ENCODE results near the gene CDH19. TPM values are rescaled to one million over a fixed set of nuclear protein-coding genes. Genes with fewer than 3 reads are reported as not detected.
A peak's percentile ranks its signal among the peaks of the same experiment; 100 is the strongest.
"Not testable (repeated sequence)": the region's sequence is repeated elsewhere in the genome, so short reads cannot be mapped to it uniquely, and the experiment has no call there.

CDH19 gene
- total and polyA plus RNA-seq, 5 donors = 23.8 to 98.0 (median 29.8) TPM

DNA sequence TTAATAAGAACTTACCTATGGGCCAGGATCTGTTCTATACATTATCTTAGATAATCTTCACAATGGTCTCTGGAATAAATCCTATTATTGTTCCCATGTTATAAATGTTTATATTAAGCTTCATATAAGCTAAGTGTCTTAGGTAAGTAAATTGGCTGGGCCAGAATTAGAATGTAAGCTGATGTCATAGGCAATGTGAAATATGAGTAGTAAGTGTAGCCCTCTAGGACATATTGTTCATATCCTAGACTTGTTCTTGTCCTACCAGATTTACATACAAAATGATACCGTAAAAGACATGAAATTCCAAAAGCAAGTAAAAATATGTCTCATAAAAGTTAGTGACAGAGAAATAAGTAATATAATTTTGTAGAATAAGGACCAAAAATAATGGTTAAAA is 89.9 kb downstream of the CDH19 start:
- H3K27me3 ChIP-seq (ENCODE audit: control insufficient read depth, insufficient read depth) = no peaks in the 10 kb centered on the region
- no peaks in the 10 kb centered on the region for H3K4me1 ChIP-seq (ENCODE audit: control insufficient read depth, insufficient read depth, low read length)
- H3K9me3 ChIP-seq (ENCODE audit: control insufficient read depth, low read length) = no peaks in the 10 kb centered on the region
- H3K27ac ChIP-seq (ENCODE audit: low read length) = no peak overlapping the region
- DNase-seq (no peak), ATAC-seq (no peak)
- 80% methylated on average over 1 of the region's 1 CpG for WGBS
- no peak overlapping the region for H3K4me3 ChIP-seq (ENCODE audit: low read length)
- intact Hi-C loops (cut with DNase I) = no loop called here

DNA sequence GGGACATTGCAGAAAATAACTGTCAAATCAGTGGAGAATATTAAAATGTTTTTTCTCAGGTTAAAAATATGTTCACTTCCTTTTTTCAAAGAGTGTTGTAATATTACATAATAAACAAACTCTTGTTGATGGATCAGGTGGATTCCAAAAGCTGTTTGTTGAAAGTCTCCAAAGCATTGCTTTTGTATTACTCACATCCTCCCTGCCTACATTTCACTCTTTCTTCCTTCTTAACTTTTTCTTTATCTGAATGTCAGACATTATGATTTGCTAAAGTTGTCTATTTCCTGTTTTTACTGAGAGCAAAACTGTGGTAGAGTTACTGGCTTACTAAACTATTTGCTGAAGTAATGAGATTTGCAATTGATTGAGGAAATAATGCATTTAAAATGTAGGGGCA is 92.1 kb downstream of the CDH19 start:
- Histone ChIP-seq H3K4me3 (ENCODE audit: low read length) (no peak overlapping the region), H3K4me1 (ENCODE audit: control insufficient read depth, insufficient read depth, low read length) (no peaks in the 10 kb centered on the region), H3K27me3 (ENCODE audit: control insufficient read depth, insufficient read depth) (no peaks in the 10 kb centered on the region), H3K27ac (ENCODE audit: low read length) (no peak overlapping the region), H3K9me3 (ENCODE audit: control insufficient read depth, low read length) (no peaks in the 10 kb centered on the region)
- intact Hi-C loops (cut with DNase I) = no loop called here
- no peak for DNase-seq
- no peak for ATAC-seq

DNA sequence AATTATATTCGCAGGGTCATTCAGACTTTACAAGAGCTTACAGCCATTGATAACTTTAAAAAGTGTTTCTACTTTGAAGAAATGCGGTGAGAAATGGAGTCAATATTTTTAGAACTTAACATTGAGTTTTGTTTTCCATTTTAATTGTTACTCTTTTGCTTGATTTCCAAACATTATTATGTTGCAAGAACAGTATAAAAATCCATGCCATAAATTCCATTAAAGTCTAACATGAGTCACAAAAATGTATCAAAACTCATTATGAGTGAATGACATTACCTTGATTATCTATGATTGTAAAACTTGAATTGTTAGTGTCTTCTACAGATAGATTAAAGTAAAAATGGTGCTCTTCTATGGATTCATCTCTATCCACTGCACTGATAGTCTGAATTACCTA is 92.6 kb downstream of the CDH19 start:
- no peaks in the 10 kb centered on the region for H3K27me3 ChIP-seq (ENCODE audit: control insufficient read depth, insufficient read depth)
- H3K4me3 ChIP-seq (ENCODE audit: low read length) = no peak overlapping the region
- H3K9me3 ChIP-seq (ENCODE audit: control insufficient read depth, low read length) = no peaks in the 10 kb centered on the region
- DNase-seq (no peak), ATAC-seq (no peak)
- intact Hi-C loops (cut with DNase I) = no loop called here
- no peaks in the 10 kb centered on the region for H3K4me1 ChIP-seq (ENCODE audit: control insufficient read depth, insufficient read depth, low read length)
- WGBS = 70% methylated on average over 2 of the region's 2 CpGs
- no peak overlapping the region for H3K27ac ChIP-seq (ENCODE audit: low read length)

DNA sequence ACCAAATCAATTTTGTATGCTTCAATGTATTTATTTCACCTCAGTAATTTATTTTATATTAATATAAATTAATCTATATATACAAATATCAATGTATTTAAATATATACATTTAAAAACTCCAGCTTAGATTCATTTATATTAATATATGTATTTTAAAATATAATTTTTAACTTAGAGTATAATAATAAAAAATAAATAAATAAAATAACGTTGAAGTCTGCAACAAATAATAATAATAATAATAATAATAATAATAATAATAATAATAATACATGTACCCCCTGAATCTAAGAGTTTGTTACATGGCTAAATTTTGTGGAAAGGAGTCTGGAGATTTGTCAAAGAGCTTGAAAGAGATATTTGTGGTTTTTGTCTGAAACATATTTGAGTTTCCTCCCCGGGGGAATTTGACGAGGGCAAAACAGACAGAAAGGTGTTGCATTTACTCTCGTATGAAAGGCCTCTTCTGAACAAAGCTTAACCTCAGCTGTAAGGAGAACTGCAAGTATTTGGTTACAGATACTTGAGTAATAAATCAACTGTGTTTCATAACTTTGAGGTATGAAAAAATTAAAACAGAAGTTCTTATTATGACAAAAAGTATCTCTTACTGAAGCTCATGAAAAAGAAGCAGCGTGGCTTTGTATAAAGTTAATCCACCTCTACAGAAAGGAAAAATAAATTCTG is 93.4 kb downstream of the CDH19 start:
- Histone ChIP-seq H3K4me1 (ENCODE audit: control insufficient read depth, insufficient read depth, low read length) (no peaks in the 10 kb centered on the region), H3K4me3 (ENCODE audit: low read length) (no peak overlapping the region), H3K9me3 (ENCODE audit: control insufficient read depth, low read length) (no peaks in the 10 kb centered on the region), H3K27me3 (ENCODE audit: control insufficient read depth, insufficient read depth) (no peaks in the 10 kb centered on the region), H3K27ac (ENCODE audit: low read length) (no peak overlapping the region)
- intact Hi-C loops (cut with DNase I) = no loop called here
- DNase-seq (no peak), ATAC-seq (no peak)
- 74% methylated on average over 5 of the region's 5 CpGs for WGBS

DNA sequence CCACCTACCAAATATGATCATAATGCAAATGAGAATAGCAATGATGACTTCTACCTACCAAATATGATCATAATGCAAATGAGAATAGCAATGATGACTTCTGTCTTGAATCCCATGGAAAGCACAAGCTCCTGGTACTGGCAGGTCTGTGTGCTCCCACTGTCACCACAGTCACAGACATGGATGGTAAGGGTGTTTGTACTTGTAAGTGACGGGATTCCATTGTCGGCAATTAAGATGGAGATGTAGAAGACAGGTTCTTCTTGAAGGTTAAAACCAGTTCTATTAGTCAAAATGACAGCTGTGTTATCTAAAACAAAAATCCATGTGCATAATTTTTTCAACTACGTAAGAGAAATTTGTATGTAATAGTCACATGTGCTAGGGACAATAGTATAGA is 95.0 kb downstream of the CDH19 start:
- no peak overlapping the region for H3K27ac ChIP-seq (ENCODE audit: low read length)
- H3K4me3 ChIP-seq (ENCODE audit: low read length) = no peak overlapping the region
- 93% methylated on average over 3 of the region's 3 CpGs for WGBS
- DNase-seq = no peak
- H3K9me3 ChIP-seq (ENCODE audit: control insufficient read depth, low read length) = no peaks in the 10 kb centered on the region
- no peaks in the 10 kb centered on the region for H3K27me3 ChIP-seq (ENCODE audit: control insufficient read depth, insufficient read depth)
- no peak for ATAC-seq
- intact Hi-C loops (cut with DNase I) = no loop called here
- no peaks in the 10 kb centered on the region for H3K4me1 ChIP-seq (ENCODE audit: control insufficient read depth, insufficient read depth, low read length)

DNA sequence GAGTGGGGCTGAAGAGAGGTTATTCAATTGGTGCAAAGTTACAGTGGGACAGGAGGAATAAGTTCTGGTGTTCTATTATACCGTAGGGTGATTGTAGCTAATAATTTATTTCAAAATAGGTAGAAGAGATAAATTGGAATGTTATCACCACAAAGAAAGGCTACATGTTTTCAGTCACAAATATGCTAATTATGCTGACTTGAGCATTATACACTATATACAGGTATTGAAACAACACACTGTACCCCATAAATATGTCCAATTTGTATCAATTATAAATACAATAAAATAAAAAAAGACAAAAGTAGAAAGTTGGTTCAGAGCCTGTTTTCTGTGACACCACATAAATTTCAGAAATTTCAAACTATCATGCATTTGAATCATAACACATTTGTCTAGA is 97.7 kb downstream of the CDH19 start:
- H3K9me3 ChIP-seq (ENCODE audit: control insufficient read depth, low read length) = no peaks in the 10 kb centered on the region
- ATAC-seq (no peak), DNase-seq (no peak)
- no peak overlapping the region for H3K27ac ChIP-seq (ENCODE audit: low read length)
- intact Hi-C loops (cut with DNase I) = no loop called here
- WGBS = 84% methylated on average over 1 of the region's 1 CpG
- no peaks in the 10 kb centered on the region for H3K27me3 ChIP-seq (ENCODE audit: control insufficient read depth, insufficient read depth)
- no peak overlapping the region for H3K4me3 ChIP-seq (ENCODE audit: low read length)
- H3K4me1 ChIP-seq (ENCODE audit: control insufficient read depth, insufficient read depth, low read length) = no peaks in the 10 kb centered on the region

DNA sequence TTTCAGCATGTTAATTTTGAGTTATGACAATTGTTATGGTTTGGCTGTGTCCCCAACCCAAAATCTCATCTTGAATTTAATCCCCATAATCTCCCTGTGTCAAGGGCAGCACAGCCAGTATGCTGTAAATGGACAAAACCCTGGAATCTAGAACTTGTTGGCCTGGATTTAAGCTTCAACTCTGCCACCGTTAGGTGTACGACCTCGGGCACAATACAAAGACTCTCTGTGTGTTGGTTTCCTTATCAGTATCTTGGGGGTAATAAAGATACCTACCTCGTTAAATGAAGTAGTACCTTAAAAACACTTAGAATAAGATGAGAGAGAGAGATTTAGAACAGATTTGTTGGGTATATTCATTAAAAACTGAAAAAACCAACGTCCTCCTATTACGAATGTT is 106.5 kb downstream of the CDH19 start:
- 62% methylated on average over 6 of the region's 6 CpGs for WGBS
- ATAC-seq (no peak), DNase-seq (no peak)
- no peak overlapping the region for H3K4me3 ChIP-seq (ENCODE audit: low read length)
- H3K27ac ChIP-seq (ENCODE audit: low read length) = no peak overlapping the region
- H3K27me3 ChIP-seq (ENCODE audit: control insufficient read depth, insufficient read depth) = no peaks in the 10 kb centered on the region
- intact Hi-C loops (cut with DNase I) = no loop called here
- no peaks in the 10 kb centered on the region for H3K9me3 ChIP-seq (ENCODE audit: control insufficient read depth, low read length)
- H3K4me1 ChIP-seq (ENCODE audit: control insufficient read depth, insufficient read depth, low read length) = no peaks in the 10 kb centered on the region

DNA sequence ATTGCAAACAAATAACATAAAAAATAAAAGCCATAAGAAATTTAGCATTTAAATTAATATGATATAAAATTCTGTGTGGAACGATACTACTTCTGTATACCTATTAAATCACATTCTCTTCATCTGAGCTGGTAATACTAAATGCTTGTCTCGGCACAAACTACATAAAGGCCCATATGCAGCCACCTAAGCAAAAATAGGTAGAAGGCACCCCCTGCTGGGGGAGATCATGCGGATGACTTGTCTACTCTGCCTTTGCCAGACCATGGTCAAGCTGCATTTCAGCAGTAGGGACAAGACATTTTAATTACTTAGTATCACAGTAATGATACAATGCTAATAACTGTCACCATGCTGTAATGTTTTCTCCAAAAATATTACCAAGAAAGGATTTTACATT is 108.0 kb downstream of the CDH19 start:
- ATAC-seq (peak; percentile 26 to 60), DNase-seq (peak in 2 of 3 donors; percentile 30 to 63)
- H3K9me3 ChIP-seq (ENCODE audit: control insufficient read depth, low read length) = no peaks in the 10 kb centered on the region
- H3K27ac ChIP-seq (ENCODE audit: low read length) = no peak overlapping the region
- H3K4me1 ChIP-seq (ENCODE audit: control insufficient read depth, insufficient read depth, low read length) = no peaks in the 10 kb centered on the region
- H3K27me3 ChIP-seq (ENCODE audit: control insufficient read depth, insufficient read depth) = no peaks in the 10 kb centered on the region
- no peak overlapping the region for H3K4me3 ChIP-seq (ENCODE audit: low read length)
- intact Hi-C loops (cut with DNase I) = no loop called here
- WGBS = 32% methylated on average over 3 of the region's 3 CpGs

DNA sequence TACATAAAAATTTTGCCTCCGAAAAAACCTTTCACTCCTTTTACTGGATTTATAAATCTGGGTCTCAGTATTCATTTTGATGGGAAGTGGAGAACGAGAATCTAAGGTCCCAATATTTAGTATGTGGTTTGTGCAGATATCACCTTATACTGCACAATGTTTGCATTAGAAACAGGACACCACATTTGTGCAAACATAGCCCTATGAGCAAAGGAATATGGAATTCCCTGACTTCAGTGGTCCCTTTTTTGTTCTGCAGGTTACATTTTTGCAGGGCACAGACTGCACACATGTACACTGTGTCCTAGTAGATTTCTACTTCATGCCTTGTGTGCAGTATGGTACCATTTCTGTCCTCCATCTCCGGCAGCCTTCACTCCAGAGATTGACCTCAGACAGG is 130.0 kb downstream of the CDH19 start:
- H3K27ac ChIP-seq (ENCODE audit: low read length) = no peak overlapping the region
- no peaks in the 10 kb centered on the region for H3K4me1 ChIP-seq (ENCODE audit: control insufficient read depth, insufficient read depth, low read length)
- intact Hi-C loops (cut with DNase I) = no loop called here
- no peak overlapping the region for H3K4me3 ChIP-seq (ENCODE audit: low read length)
- H3K27me3 ChIP-seq (ENCODE audit: control insufficient read depth, insufficient read depth) = no peaks in the 10 kb centered on the region
- WGBS = 81% methylated on average over 3 of the region's 3 CpGs
- no peaks in the 10 kb centered on the region for H3K9me3 ChIP-seq (ENCODE audit: control insufficient read depth, low read length)
- ATAC-seq (no peak), DNase-seq (no peak)

DNA sequence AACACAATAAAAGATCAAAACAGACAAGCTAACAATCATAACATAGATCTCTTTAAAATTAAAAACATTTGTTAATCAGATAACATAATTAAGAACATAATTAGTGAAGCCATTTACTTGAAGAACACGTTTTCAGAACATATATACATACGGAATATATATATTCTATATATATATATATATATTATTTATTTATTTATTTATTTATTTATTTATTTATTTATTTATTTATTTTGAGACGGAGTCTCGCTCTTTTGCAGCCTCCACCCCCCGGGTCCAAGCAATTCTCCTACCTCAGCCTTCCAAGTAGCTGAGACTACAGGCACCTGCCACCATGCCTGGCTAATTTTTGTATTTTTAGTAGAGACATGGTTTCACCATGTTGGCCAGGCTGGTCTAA is 137.7 kb downstream of the CDH19 start:
- WGBS = 86% methylated on average over 5 of the region's 5 CpGs
- DNase-seq; H3K4me1 ChIP-seq (ENCODE audit: control insufficient read depth, insufficient read depth, low read length); H3K27ac ChIP-seq (ENCODE audit: low read length); H3K9me3 ChIP-seq (ENCODE audit: control insufficient read depth, low read length); H3K4me3 ChIP-seq (ENCODE audit: low read length); H3K27me3 ChIP-seq (ENCODE audit: control insufficient read depth, insufficient read depth); intact Hi-C loops (cut with DNase I); ATAC-seq: not testable (repeated sequence)

DNA sequence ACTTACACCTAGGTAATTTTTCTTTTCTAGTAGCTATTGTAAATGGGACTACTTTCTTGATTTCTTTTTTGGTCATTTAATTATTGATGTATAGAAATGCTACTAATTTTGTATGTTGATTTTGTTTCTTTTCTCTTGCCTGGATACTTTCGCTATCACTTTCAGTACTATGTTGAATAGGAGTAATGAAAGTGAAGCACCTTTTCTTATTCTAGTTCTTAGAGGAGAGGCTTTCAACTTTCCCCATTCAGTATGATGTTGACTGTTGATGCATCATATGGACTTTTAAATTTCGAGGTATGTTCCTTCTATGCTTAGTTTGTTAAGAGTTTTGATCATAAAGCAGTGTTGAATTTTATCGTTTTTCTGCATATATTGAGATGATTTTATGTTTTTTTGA is 142.5 kb downstream of the CDH19 start:
- intact Hi-C loops (cut with DNase I) = no loop called here
- H3K4me3 ChIP-seq (ENCODE audit: low read length) = no peak overlapping the region
- no peak overlapping the region for H3K27ac ChIP-seq (ENCODE audit: low read length)
- WGBS = 65% methylated on average over 3 of the region's 3 CpGs
- no peaks in the 10 kb centered on the region for H3K9me3 ChIP-seq (ENCODE audit: control insufficient read depth, low read length)
- H3K4me1 ChIP-seq (ENCODE audit: control insufficient read depth, insufficient read depth, low read length) = no peaks in the 10 kb centered on the region
- ATAC-seq = no peak
- H3K27me3 ChIP-seq (ENCODE audit: control insufficient read depth, insufficient read depth) = no peaks in the 10 kb centered on the region
- no peak for DNase-seq

DNA sequence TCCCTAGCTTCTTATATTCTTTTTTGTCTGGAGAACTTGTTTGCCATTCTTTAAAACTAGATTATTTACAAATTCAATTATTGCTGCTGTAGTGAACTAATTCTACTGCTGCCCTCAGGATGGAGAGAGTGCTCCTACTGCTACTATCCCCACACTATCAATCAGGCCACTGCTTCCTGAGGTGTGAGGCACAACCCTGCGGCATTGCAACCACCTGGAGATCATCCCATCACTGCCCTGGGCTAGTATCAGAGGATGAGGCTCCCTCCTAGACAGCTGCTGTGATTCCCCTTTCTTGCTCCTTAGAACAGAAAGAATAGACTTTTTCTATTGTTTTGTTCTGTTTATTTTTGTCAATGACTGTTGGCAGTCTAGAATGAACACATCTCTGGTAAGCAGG is 146.6 kb downstream of the CDH19 start:
- intact Hi-C loops (cut with DNase I) = no loop called here
- 58% methylated on average over 1 of the region's 1 CpG for WGBS
- ATAC-seq = no peak
- no peak for DNase-seq
- Histone ChIP-seq H3K27me3 (ENCODE audit: control insufficient read depth, insufficient read depth) (no peaks in the 10 kb centered on the region), H3K4me3 (ENCODE audit: low read length) (no peak overlapping the region), H3K27ac (ENCODE audit: low read length) (no peak overlapping the region), H3K4me1 (ENCODE audit: control insufficient read depth, insufficient read depth, low read length) (no peaks in the 10 kb centered on the region), H3K9me3 (ENCODE audit: control insufficient read depth, low read length) (no peaks in the 10 kb centered on the region)

Measured in right cardiac atrium (tissue), 5 donors.